Measurements from ENCODE around the gene ZGPAT.

ZGPAT gene

GRCh38 chr20:63700199-63701050 lies 7.4 kb upstream of the ZGPAT start:
- DNase-seq (ENCODE audit: insufficient read length, low spot score) (no peak), FAIRE-seq (no peak)
- TF ChIP-seq POLR2A (IDR thresholded peaks at IDR 0.05; ENCODE audit: low read depth, low read length): no peak

GRCh38 chr20:63701051-63701328 lies 6.8 kb upstream of the ZGPAT start:
- TF ChIP-seq POLR2A (IDR thresholded peaks at IDR 0.05; ENCODE audit: low read depth, low read length): no peak
- no peak for FAIRE-seq
- DNase-seq (ENCODE audit: insufficient read length, low spot score): no peak

GRCh38 chr20:63701329-63702035 lies 6.4 kb upstream of the ZGPAT start:
- DNase-seq (ENCODE audit: insufficient read length, low spot score) (peak; percentile 45), FAIRE-seq (no peak)
- 0 out of 2 replicates have a peak, but pooled peaks have one; percentile 33 for TF ChIP-seq POLR2A (IDR thresholded peaks at IDR 0.05; ENCODE audit: low read depth, low read length)

- DNase-seq (ENCODE audit: insufficient read length, low spot score): no peak
- FAIRE-seq: no peak
- no peak for TF ChIP-seq POLR2A (IDR thresholded peaks at IDR 0.05; ENCODE audit: low read depth, low read length)
These were observed 5.7 kb upstream of the ZGPAT start for GRCh38 chr20:63702036-63702665.

- FAIRE-seq: no peak
- no peak for DNase-seq (ENCODE audit: insufficient read length, low spot score)
- TF ChIP-seq POLR2A (IDR thresholded peaks at IDR 0.05; ENCODE audit: low read depth, low read length): no peak
These were observed 4.9 kb upstream of the ZGPAT start for GRCh38 chr20:63702751-63703470.

GRCh38 chr20:63703471-63703975 lies 4.3 kb upstream of the ZGPAT start:
- TF ChIP-seq POLR2A (IDR thresholded peaks at IDR 0.05; ENCODE audit: low read depth, low read length): no peak
- no peak for DNase-seq (ENCODE audit: insufficient read length, low spot score)
- FAIRE-seq: no peak

- FAIRE-seq: no peak
- TF ChIP-seq POLR2A (IDR thresholded peaks at IDR 0.05; ENCODE audit: low read depth, low read length): no peak
These were observed 3.7 kb upstream of the ZGPAT start for GRCh38 chr20:63703976-63704748.

GRCh38 chr20:63704749-63705117 lies 3.1 kb upstream of the ZGPAT start:
- no peak for TF ChIP-seq POLR2A (IDR thresholded peaks at IDR 0.05; ENCODE audit: low read depth, low read length)
- DNase-seq (ENCODE audit: insufficient read length, low spot score) (no peak), FAIRE-seq (no peak)

More at GRCh38 chr20:63703976-63704748, 3.7 kb upstream of the ZGPAT start:
- no peak for DNase-seq (ENCODE audit: insufficient read length, low spot score)

GRCh38 chr20:63705232-63706026 lies 2.4 kb upstream of the ZGPAT start:
- no peak for DNase-seq (ENCODE audit: insufficient read length, low spot score)
- no peak for TF ChIP-seq POLR2A (IDR thresholded peaks at IDR 0.05; ENCODE audit: low read depth, low read length)
- FAIRE-seq: no peak

GRCh38 chr20:63706027-63706695 lies 1.7 kb upstream of the ZGPAT start:
- DNase-seq (ENCODE audit: insufficient read length, low spot score) (no peak), FAIRE-seq (no peak)
- no peak for TF ChIP-seq POLR2A (IDR thresholded peaks at IDR 0.05; ENCODE audit: low read depth, low read length)

GRCh38 chr20:63706852-63707557 lies 834 bp upstream of the ZGPAT start:
- TF ChIP-seq POLR2A (IDR thresholded peaks at IDR 0.05; ENCODE audit: low read depth, low read length): peak; percentile 15; the same call in 1 of the 2 replicates
- FAIRE-seq: no peak
- DNase-seq (ENCODE audit: insufficient read length, low spot score): peak; percentile 62
